GM18519 (cell line): ENCODE measurements around the gene NAALADL2.
"Not testable (repeated sequence)": the region's sequence is repeated elsewhere in the genome, so short reads cannot be mapped to it uniquely, and the experiment has no call there.

Experiments used
- ATAC-seq: cut with Tn5 transposase; IDR thresholded peaks from one replicate; pipeline ENCODE4 v1.9.1; 2021; ENCODE audit warnings: mild to moderate bottlenecking, moderate library complexity; ENCODE audit not compliant: unreplicated experiment, low FRiP score

Gene NAALADL2

GRCh38 chr3:175338775-175339535 lies 479.8 kb downstream of the NAALADL2 start:
- no peak for ATAC-seq

- ATAC-seq, result no peak
Observed at GRCh38 chr3:175340338-175341015, 481.3 kb downstream of the NAALADL2 start.

- ATAC-seq, result no peak
Observed at GRCh38 chr3:175342196-175342595, 483.1 kb downstream of the NAALADL2 start.

DNA sequence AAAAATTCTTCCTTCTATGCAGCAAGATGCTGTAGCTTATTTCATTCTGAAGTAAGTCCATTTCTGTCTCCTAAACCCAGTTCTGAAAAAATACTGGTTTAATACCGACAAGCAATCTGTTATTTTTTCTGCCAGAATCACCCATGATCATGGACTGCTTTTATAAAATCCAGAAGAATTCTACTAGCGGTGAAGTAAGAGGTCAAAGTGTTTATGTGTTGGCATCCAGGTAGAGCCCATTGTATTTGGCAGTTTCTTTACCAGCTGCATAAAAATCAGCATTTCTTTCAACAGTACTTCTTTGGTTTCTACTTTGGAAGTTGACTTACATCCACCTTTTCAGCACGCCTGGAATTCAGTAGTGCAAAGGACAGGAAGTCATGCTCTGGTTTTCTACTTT lies 484.8 kb downstream of the NAALADL2 start:
- no peak for ATAC-seq

- no peak for ATAC-seq
Observed at GRCh38 chr3:175346573-175347356, 487.6 kb downstream of the NAALADL2 start.

GRCh38 chr3:175349168-175349567 lies 490.0 kb downstream of the NAALADL2 start:
- ATAC-seq, result no peak

DNA sequence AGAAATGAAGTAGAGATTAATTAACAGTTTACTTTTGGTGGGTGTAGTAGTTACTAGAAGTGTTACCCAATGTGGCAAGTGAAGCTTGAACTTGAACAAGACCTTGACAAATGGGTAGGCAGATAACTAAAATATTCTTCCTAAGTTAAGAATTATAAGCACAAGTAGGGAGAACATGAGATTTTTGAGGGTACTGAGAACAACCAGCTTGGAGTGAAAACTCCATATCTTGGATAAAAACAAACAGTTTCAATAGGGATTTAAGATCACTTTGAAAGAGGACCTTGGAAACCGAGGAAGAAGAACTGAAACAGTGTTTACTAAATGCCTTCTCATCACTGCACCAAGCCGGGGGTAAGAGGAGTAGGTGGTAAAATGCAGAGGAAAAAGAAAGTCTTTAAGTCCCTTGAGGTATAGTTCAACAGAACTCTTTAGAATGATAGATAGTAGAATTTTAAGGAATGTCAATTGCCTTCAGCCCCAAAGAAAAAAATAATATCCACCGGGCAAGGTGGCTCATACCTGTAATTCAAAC lies 496.7 kb downstream of the NAALADL2 start:
- ATAC-seq, result no peak

DNA sequence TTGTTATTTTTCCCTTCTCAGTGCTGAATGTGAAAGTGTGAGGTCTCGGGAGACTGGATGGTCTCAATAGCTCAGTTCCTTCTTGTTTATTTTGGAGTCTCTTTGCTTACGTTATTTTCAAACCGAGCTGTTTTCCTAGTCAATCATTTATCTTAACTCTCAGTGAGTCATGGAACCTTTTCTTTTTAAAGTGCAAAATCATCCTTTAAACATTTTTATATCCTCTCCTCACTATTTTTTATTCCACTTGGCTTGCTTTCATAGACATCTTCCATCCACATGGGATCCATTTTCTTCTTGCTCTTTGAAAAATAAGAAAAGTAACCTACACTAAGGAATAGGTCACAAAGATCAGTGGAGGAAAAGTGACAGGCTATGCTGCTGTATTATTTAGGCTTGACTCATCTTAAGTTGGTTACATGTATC lies 497.8 kb downstream of the NAALADL2 start:
- ATAC-seq, result no peak

DNA sequence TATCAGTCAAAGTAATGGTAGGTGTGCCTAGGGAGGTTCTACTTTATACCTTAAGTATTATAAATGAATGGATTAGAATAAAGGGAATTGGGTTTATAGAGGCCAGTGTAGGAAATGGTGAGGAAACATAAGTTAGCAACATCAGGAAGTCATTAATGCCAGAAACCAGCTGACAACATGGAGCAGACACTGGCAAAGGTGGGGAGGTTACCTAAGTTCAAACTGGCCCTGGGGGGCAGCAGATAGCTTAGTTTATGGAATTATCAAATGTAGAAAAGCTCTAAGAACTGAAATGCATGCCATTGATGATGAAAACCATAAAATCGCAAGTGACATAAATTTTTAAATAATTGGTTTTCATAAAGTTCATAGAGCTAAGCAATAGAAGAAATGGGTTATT lies 498.6 kb downstream of the NAALADL2 start:
- no peak for ATAC-seq

GRCh38 chr3:175358935-175359334 lies 499.8 kb downstream of the NAALADL2 start:
- no peak for ATAC-seq

- ATAC-seq, result not testable (repeated sequence)
Observed at GRCh38 chr3:175370426-175370825, 511.3 kb downstream of the NAALADL2 start.

DNA sequence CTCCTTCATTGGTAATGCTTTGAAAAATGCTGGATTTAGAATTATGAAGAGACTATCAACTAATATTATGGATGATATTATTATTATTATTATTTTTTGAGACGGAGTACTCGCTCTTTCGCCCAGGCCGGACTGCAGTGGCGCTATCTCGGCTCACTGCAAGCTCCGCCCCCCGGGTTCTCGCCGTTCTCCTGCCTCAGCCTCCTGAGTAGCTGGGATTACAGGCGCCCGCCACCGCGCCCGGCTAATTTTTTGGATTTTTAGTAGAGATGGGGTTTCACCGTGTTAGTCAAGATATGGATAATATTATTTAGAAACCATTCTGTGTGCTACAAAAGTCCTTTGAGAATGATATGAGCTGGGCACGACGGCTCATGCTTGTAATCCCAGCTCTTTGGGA lies 512.1 kb downstream of the NAALADL2 start:
- ATAC-seq, result not testable (repeated sequence)

GRCh38 chr3:175374705-175375104 lies 515.6 kb downstream of the NAALADL2 start:
- ATAC-seq, result no peak

DNA sequence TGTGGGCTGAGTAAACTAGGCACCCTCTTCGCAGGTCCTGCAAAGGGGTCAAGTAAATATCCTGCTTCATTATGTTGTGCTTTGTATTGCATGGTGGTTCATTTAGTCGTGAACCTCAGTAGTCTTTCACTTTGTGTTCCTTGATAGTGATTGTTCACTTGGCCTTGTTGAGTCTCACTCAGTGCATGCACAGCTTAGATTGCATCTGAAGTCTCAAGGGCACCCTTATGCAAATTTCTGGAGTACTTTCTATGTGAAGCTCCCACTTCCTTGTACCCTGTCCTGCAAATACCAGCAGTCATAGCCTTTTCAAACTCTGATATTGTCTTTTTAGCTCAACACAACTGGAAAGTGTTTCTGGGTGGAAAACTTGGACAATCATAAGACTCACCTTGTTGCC lies 519.2 kb downstream of the NAALADL2 start:
- no peak for ATAC-seq

DNA sequence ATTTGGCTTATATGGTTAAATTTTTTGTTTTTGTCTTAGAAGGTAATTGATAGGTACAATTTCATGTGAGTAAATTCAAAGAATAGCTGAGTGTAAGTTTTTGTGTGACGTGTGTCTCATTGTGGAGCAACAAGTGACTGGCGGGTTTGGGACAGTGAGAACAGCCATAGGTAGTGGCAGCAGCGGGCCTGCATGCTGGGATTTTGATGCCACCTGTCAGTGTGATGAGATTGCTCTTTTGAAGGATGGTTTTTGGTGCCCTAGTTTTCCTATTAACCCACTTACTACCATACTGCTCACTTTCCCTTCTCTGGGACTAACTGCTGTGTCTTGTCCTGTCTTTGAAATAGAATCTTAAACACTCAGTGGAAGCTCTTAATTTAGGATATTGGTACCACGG lies 522.6 kb downstream of the NAALADL2 start:
- no peak for ATAC-seq

DNA sequence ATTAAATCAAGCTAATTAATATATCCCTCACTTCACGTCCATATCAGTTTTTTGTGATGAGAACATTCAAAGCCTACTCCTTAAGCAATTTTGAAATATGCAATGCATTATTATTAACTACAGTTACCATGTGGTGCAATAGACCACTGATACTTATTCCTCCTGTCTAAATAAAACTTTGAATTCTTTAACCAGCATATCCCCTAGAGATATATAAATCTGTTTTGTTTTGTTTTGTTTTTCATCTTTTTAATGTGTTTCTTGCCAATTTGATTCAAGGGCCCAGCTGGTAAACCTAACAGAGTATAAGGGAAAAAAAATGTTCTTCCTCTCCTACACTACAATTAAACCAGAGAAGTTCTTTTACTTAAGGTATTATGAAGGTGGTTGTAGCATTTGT lies 524.2 kb downstream of the NAALADL2 start:
- no peak for ATAC-seq

DNA sequence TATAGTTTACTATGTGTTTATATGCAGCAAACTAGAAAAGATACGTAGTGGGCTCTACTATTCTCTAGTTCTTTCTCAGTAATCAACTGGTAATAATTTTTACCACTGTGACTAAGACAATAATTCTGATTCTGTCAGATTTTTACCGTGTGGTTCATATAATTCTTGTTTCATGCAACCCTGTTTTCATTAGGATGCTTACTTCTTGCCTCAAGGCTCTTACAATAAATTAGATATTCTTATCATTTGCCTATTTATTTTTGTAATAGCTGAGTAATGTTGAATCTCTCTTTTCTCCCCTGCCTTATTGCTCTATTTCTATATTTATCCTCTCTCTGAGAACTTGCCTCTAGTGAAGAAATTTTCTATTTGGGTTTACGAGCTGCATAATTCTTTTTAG lies 524.7 kb downstream of the NAALADL2 start:
- no peak for ATAC-seq

DNA sequence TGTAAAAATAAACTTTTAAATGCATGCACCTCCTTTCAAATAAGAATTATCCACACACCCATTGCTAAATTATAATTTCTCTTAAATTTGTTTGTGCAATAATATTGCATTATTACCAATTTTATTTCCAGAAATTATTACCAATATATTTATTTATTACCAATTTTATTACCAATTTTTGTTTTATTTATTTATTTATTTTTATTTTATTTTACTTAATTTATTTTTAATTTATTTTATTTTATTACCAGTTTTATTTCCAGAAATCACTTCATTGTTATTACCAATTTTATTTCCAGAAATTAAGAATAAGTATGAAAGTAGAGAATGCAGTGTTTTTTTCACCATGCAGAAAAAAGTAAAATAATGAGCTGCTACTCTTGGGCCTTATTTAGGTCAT lies 525.4 kb downstream of the NAALADL2 start:
- no peak for ATAC-seq

GRCh38 chr3:175386630-175387029 lies 527.5 kb downstream of the NAALADL2 start:
- ATAC-seq, result no peak

DNA sequence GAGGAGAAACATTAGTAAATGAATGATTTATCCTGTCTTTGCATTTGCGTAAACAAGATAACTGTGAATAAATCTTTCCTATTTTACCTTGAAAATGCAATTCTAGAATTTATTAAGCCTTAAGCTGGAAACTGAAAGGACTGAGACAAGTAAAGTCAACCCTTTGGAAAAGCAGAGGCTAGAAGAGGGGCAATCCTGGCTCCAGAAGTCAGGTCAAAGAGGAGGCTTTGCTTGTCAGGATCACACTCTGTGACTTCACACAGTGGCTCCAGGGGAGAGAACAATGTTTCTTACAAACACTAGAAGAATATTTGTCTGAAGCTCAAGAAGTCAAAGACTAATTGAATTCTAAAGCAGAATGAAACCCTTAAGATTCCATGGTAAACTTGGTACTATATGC lies 530.4 kb downstream of the NAALADL2 start:
- ATAC-seq, result no peak

GRCh38 chr3:175391601-175392000 lies 532.5 kb downstream of the NAALADL2 start:
- ATAC-seq, result no peak
